K562 (cell line): ENCODE results near the gene UBE2L3. TPM values are rescaled to one million over a fixed set of nuclear protein-coding genes. Genes with fewer than 3 reads are reported as not detected.
A peak's percentile ranks its signal among the peaks of the same experiment; 100 is the strongest.

Experiments
- E2F8 ChIP-seq: fragments of 450-650 bp; IDR thresholded peaks from 2 replicates; pipeline ENCODE4 v1.7.1; 2018; ENCODE audit warnings: mild to moderate bottlenecking, low read depth; ENCODE audit not compliant: partially characterized antibody
- ELF1 ChIP-seq: fragments of 200-800 bp; sonication (Bioruptor generic); IDR thresholded peaks from 2 replicates; pipeline ENCODE4 v1.6.1; 2016; ENCODE audit warnings: missing genetic modification characterization, missing compliant biosample characterization
- ESRRB ChIP-seq: fragments of 250-450 bp; sonication (Bioruptor Pico); IDR thresholded peaks from 2 replicates; pipeline ENCODE4 v1.5.0; 2020; ENCODE audit warnings: mild to moderate bottlenecking, moderate library complexity, borderline replicate concordance
- FOXK1 ChIP-seq: sonication (generic); formaldehyde crosslinking; IDR thresholded peaks from 2 replicates; pipeline ENCODE4 v1.8.0; 2022; ENCODE audit warnings: missing genetic modification reagents, mild to moderate bottlenecking, borderline replicate concordance
- FUS ChIP-seq: fragments of 200-400 bp; formaldehyde crosslinking; optimal IDR thresholded peaks from 2 replicates; pipeline ENCODE3; 2017; ENCODE audit warnings: low read depth, low read length
- HCFC1 ChIP-seq: IDR thresholded peaks from 2 replicates; pipeline ENCODE4 v1.6.1; 2012; ENCODE audit warnings: low read depth, low read length, improper control_type of control experiment
- HNRNPK ChIP-seq: fragments of 200-400 bp; formaldehyde crosslinking; IDR thresholded peaks from one replicate; pipeline ENCODE4 v1.6.1; 2018; ENCODE audit warnings: mild to moderate bottlenecking, low read depth, low read length; ENCODE audit not compliant: poor library complexity, severe bottlenecking
- NRF1 ChIP-seq, 2 experiments: fragments of 450-650 bp; IDR thresholded peaks in 1 of 2; conservative IDR thresholded peaks in 1 of 2; 2 replicates each; pipeline ENCODE4 v1.6.1; 2014; ENCODE audit warnings: mild to moderate bottlenecking in 2 of 2
- PML ChIP-seq: IDR thresholded peaks from 2 replicates; pipeline ENCODE4 v1.6.1; 2012; ENCODE audit warnings: low read length, inconsistent platforms
- RAD51 ChIP-seq: fragments of 450-650 bp; IDR thresholded peaks from 2 replicates; pipeline ENCODE4 v1.7.1; 2016; ENCODE audit warnings: low read depth, mild to moderate bottlenecking, borderline replicate concordance
- RFX5 ChIP-seq: IDR thresholded peaks from 2 replicates; pipeline ENCODE4 v1.6.1; 2011; ENCODE audit warnings: low read depth, mild to moderate bottlenecking, improper control_type of control experiment, low read length
- SIN3A ChIP-seq, 2 experiments: fragments of 150-350 bp in 1 of 2; IDR thresholded peaks; 2 replicates each; pipeline ENCODE4 v1.6.1; 2011 to 2016; ENCODE audit warnings: borderline replicate concordance in 2 of 2, low read depth in 2 of 2, low read length in 2 of 2, mild to moderate bottlenecking in 2 of 2, moderate library complexity in 2 of 2; ENCODE audit not compliant: control insufficient read depth in 1 of 2
- SMARCE1 ChIP-seq: fragments of 450-650 bp; IDR thresholded peaks from 2 replicates; pipeline ENCODE4 v1.7.1; 2016; ENCODE audit warnings: mild to moderate bottlenecking
- SNAPC5 ChIP-seq: fragments of 250-450 bp; sonication (Bioruptor Pico); IDR thresholded peaks from 2 replicates; pipeline ENCODE4 v1.8.0; 2021; ENCODE audit warnings: moderate library complexity, mild to moderate bottlenecking, inconsistent platforms
- ZNF324 ChIP-seq: fragments of 250-450 bp; sonication (Bioruptor Pico); IDR thresholded peaks from 2 replicates; pipeline ENCODE4 v1.4.0; 2020; ENCODE audit warnings: mild to moderate bottlenecking
- ZNF408 ChIP-seq: fragments of 250-450 bp; sonication (Bioruptor Pico); IDR thresholded peaks from 2 replicates; pipeline ENCODE4 v1.4.0; 2020; ENCODE audit warnings: low read depth, mild to moderate bottlenecking, moderate library complexity
- ZNF764 ChIP-seq: fragments of 250-450 bp; sonication (Bioruptor Pico); IDR thresholded peaks from 2 replicates; pipeline ENCODE4 v1.4.0; 2020; ENCODE audit warnings: low read depth, mild to moderate bottlenecking, moderate library complexity
- polyA plus RNA-seq, 8 experiments: library from polyadenylated mRNA; depleted of rRNA in 4 of 8; stranded (reverse) in 5 of 8; unstranded in 3 of 8; fragments of >200 nt; fragmentation: Nextera tagmentation in 2 of 8; fragmentation: Illumina TruSeq in 1 of 8; extraction: Ambion mirVana in 2 of 8; extraction: Trizol in 1 of 8; gene quantifications; 2 replicates each; pipeline versions ENCODE4 v1.2.1 to v1.2.3, GENCODE V29; 2011 to 2014; ENCODE audit warnings: inconsistent platforms in 1 of 8, missing spikeins in 1 of 8
- total RNA-seq, 7 experiments: library from RNA; depleted of rRNA in 6 of 7; stranded (reverse); fragments of >200 nt in 6 of 7; fragmentation: Illumina TruSeq in 2 of 7; extraction: Trizol in 2 of 7; gene quantifications; 2 replicates each; pipeline versions ENCODE4 v1.2.1 to v1.2.3, GENCODE V29; 2011 to 2021; ENCODE audit warnings: low replicate concordance in 1 of 7
- TF ChIP-seq, protein P1 (sequence below): fragments of 450-650 bp; IDR thresholded peaks from 2 replicates; pipeline ENCODE4 v1.6.1; 2017; ENCODE audit warnings: antibody characterized with exemption
- TF ChIP-seq, protein P2 (sequence below): sonication (generic); formaldehyde crosslinking; IDR thresholded peaks from 2 replicates; pipeline ENCODE4 v1.8.0; 2022; ENCODE audit warnings: mild to moderate bottlenecking, missing genetic modification reagents

UBE2L3 gene
- total and polyA plus RNA-seq, 9 of the 15 experiments (the other 6 are each of a cell fraction or from before 2014, with no cell fraction given): 215 to 625 (median 285) TPM

GRCh38 chr22:21624120-21624879 lies 56.8 kb downstream of the UBE2L3 start (continued):
- TF ChIP-seq ZNF324 (CRISPR knock-in tag) (no peak), HNRNPK (no peak), NRF1 (conservative IDR thresholded peaks at IDR 0.05 in 1 of 2, IDR thresholded peaks at IDR 0.05 in 1 of 2) (no peak), ESRRB (CRISPR knock-in tag) (no peak), PML (no peak), FOXK1 (CRISPR knock-in tag) (no peak), E2F8 (no peak), ELF1 (no peak), SIN3A (IDR thresholded peaks at IDR 0.05; ENCODE audit: borderline replicate concordance in 2 of 2, control insufficient read depth in 1 of 2, low read depth in 2 of 2, low read length in 2 of 2) (no peak), RFX5 (0 out of 2 replicates have a peak, but pooled peaks have one; percentile 60), ZNF764 (CRISPR knock-in tag) (no peak), FUS (no peak), RAD51 (no peak), HCFC1 (peak; percentile 62), SNAPC5 (no peak), SMARCE1 (no peak), ZNF408 (CRISPR knock-in tag) (no peak)
- TF ChIP-seq, protein P1, sequence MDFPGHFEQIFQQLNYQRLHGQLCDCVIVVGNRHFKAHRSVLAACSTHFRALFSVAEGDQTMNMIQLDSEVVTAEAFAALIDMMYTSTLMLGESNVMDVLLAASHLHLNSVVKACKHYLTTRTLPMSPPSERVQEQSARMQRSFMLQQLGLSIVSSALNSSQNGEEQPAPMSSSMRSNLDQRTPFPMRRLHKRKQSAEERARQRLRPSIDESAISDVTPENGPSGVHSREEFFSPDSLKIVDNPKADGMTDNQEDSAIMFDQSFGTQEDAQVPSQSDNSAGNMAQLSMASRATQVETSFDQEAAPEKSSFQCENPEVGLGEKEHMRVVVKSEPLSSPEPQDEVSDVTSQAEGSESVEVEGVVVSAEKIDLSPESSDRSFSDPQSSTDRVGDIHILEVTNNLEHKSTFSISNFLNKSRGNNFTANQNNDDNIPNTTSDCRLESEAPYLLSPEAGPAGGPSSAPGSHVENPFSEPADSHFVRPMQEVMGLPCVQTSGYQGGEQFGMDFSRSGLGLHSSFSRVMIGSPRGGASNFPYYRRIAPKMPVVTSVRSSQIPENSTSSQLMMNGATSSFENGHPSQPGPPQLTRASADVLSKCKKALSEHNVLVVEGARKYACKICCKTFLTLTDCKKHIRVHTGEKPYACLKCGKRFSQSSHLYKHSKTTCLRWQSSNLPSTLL: no peak
- TF ChIP-seq, protein P2, sequence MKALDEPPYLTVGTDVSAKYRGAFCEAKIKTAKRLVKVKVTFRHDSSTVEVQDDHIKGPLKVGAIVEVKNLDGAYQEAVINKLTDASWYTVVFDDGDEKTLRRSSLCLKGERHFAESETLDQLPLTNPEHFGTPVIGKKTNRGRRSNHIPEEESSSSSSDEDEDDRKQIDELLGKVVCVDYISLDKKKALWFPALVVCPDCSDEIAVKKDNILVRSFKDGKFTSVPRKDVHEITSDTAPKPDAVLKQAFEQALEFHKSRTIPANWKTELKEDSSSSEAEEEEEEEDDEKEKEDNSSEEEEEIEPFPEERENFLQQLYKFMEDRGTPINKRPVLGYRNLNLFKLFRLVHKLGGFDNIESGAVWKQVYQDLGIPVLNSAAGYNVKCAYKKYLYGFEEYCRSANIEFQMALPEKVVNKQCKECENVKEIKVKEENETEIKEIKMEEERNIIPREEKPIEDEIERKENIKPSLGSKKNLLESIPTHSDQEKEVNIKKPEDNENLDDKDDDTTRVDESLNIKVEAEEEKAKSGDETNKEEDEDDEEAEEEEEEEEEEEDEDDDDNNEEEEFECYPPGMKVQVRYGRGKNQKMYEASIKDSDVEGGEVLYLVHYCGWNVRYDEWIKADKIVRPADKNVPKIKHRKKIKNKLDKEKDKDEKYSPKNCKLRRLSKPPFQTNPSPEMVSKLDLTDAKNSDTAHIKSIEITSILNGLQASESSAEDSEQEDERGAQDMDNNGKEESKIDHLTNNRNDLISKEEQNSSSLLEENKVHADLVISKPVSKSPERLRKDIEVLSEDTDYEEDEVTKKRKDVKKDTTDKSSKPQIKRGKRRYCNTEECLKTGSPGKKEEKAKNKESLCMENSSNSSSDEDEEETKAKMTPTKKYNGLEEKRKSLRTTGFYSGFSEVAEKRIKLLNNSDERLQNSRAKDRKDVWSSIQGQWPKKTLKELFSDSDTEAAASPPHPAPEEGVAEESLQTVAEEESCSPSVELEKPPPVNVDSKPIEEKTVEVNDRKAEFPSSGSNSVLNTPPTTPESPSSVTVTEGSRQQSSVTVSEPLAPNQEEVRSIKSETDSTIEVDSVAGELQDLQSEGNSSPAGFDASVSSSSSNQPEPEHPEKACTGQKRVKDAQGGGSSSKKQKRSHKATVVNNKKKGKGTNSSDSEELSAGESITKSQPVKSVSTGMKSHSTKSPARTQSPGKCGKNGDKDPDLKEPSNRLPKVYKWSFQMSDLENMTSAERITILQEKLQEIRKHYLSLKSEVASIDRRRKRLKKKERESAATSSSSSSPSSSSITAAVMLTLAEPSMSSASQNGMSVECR (CRISPR knock-in tag): no peak
